CD4-positive, alpha-beta T cell (primary cell): Measurements from ENCODE around the gene GALNT18. TPM values are rescaled to one million over a fixed set of nuclear protein-coding genes. Genes with fewer than 3 reads are reported as not detected.

ENCODE experiments used
- ATAC-seq: fragments of 200-7000 bp; cut with Tn5 transposase; one replicate; pipeline ENCODE4 v1.10.0; 2022; ENCODE audit warnings: mild to moderate bottlenecking; ENCODE audit not compliant: poor library complexity
- CTCF ChIA-PET: fragments of 350-600 bp; sonication (Branson Sonifier 250); formaldehyde crosslinking; loops from one replicate; lab custom pipeline; 2021; ENCODE audit warnings: antibody characterized with exemption, inconsistent platforms; lab: Charles Lee
- POLR2A ChIA-PET: fragments of 350-600 bp; sonication (Branson Sonifier 250); formaldehyde crosslinking; loops from one replicate; lab custom pipeline; 2021; ENCODE audit warnings: antibody characterized with exemption, inconsistent platforms; lab: Charles Lee
- DNase-seq, 14 experiments: peaks; one replicate each; pipeline ENCODE4 v3.0.0-alpha.2; 2013 to 2020; ENCODE audit warnings: mixed read lengths in 2 of 14
- H3K27ac ChIP-seq, 2 donors: one replicate each; pipeline versions ENCODE4 v1.5.1 to v1.7.0; 2013; ENCODE audit warnings: low read length in 2 of 2, low read depth in 1 of 2, mild to moderate bottlenecking in 1 of 2
- H3K27me3 ChIP-seq, 2 experiments: 1 replicate in 1 of 2; 2 replicates in 1 of 2; pipeline versions ENCODE4 v1.6.1 to v1.7.0; 2013; ENCODE audit warnings: low read length in 2 of 2, control low read depth in 1 of 2, mild to moderate bottlenecking in 1 of 2, moderate library complexity in 1 of 2; ENCODE audit not compliant: insufficient read depth in 2 of 2, control insufficient read depth in 1 of 2
- H3K36me3 ChIP-seq: one replicate; pipeline ENCODE4 v1.6.1; 2013; ENCODE audit warnings: low read length, control low read depth; ENCODE audit not compliant: insufficient read depth
- H3K4me1 ChIP-seq: one replicate; pipeline ENCODE4 v1.6.1; 2013; ENCODE audit warnings: low read length, control low read depth; ENCODE audit not compliant: insufficient read depth
- H3K4me3 ChIP-seq: one replicate; pipeline ENCODE4 v1.5.1; 2013; ENCODE audit warnings: mild to moderate bottlenecking, low read length, moderate library complexity
- H3K9me3 ChIP-seq, 2 experiments: 1 replicate in 1 of 2; 2 replicates in 1 of 2; pipeline versions ENCODE4 v1.6.1 to v1.7.0; 2013; ENCODE audit warnings: low read length in 2 of 2, mild to moderate bottlenecking in 2 of 2, control low read depth in 1 of 2, moderate library complexity in 1 of 2; ENCODE audit not compliant: control insufficient read depth in 1 of 2, insufficient read depth in 1 of 2
- H3K27ac Mint-ChIP-seq: one replicate; pipeline ENCODE4 v1.8.0; 2020; ENCODE audit warnings: mixed read lengths
- H3K27me3 Mint-ChIP-seq: one replicate; pipeline ENCODE4 v1.8.0; 2021; ENCODE audit warnings: mixed read lengths
- H3K36me3 Mint-ChIP-seq: one replicate; pipeline ENCODE4 v1.8.0; 2021; ENCODE audit warnings: low read depth, mixed read lengths
- H3K4me1 Mint-ChIP-seq: one replicate; pipeline ENCODE4 v1.8.0; 2021; ENCODE audit warnings: low read depth, mixed read lengths
- H3K4me3 Mint-ChIP-seq: one replicate; pipeline ENCODE4 v1.8.0; 2020; ENCODE audit warnings: mild to moderate bottlenecking, mixed read lengths
- H3K9me3 Mint-ChIP-seq: one replicate; pipeline ENCODE4 v1.8.0; 2020; ENCODE audit warnings: mixed read lengths
- intact Hi-C, 2 experiments: fragments of 100-400 bp; cut with DNase I in 1 of 2; cut with micrococcal nuclease in 1 of 2; formaldehyde crosslinking; loops; one replicate each; pipeline versions ENCODE4 v1.15.1 to v1.9.0; 2023 to 2025; cut with DNase I, micrococcal nuclease
- total RNA-seq, 174 experiments: library from RNA in 2 of 174; stranded (reverse) in 2 of 174; gene quantifications; one replicate each; pipeline ENCODE4 v1.2.3 and lab custom pipeline; 2021 to 2026
- TF ChIP-seq, protein P1 (sequence below): fragments of 200-600 bp; IDR thresholded peaks from one replicate; pipeline ENCODE4 v1.8.0; 2022; ENCODE audit warnings: antibody characterized with exemption, mild to moderate bottlenecking

The GALNT18 gene
- total RNA-seq, 2 experiments from 2014 or later = 0.08 TPM; not detected in 1

DNA sequence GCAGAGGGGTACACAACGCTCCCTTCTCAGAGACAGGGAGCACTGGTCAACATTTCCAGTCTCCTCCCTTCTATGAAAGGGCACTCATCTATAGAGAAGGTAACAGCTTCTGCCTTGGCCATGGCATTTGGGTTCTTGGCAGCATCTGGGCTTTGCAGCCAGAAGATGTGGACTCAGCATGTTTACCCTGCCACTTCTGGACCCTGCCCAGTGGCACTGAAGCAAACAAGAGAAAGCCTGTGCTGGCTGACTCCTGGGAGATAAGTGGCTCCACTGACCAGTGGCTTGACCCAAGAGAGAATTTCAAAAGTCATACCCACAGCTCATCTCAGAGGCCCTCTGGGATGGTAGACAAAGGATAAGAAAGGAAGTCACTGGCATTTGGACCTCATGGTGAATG lies 276.7 kb downstream of the GALNT18 start:
- Mint-ChIP-seq H3K27ac (no peak overlapping the region), H3K27me3 (peaks cover 28% of the 10 kb centered on the region), H3K4me1 (no peaks in the 10 kb centered on the region), H3K4me3 (no peak overlapping the region), H3K9me3 (no peaks in the 10 kb centered on the region), H3K36me3 (no peaks in the 10 kb centered on the region)
- Histone ChIP-seq H3K27ac (no peak overlapping the region), H3K36me3 (no peaks in the 10 kb centered on the region), H3K4me1 (no peaks in the 10 kb centered on the region), H3K27me3 (no peaks in the 10 kb centered on the region), H3K9me3 (no peaks in the 10 kb centered on the region), H3K4me3 (no peak overlapping the region)
- ChIA-PET POLR2A (no interaction called here), CTCF (no interaction called here)
- intact Hi-C loops = no loop called here
- DNase-seq (no peak), ATAC-seq (no peak)
- TF ChIP-seq, protein P1, sequence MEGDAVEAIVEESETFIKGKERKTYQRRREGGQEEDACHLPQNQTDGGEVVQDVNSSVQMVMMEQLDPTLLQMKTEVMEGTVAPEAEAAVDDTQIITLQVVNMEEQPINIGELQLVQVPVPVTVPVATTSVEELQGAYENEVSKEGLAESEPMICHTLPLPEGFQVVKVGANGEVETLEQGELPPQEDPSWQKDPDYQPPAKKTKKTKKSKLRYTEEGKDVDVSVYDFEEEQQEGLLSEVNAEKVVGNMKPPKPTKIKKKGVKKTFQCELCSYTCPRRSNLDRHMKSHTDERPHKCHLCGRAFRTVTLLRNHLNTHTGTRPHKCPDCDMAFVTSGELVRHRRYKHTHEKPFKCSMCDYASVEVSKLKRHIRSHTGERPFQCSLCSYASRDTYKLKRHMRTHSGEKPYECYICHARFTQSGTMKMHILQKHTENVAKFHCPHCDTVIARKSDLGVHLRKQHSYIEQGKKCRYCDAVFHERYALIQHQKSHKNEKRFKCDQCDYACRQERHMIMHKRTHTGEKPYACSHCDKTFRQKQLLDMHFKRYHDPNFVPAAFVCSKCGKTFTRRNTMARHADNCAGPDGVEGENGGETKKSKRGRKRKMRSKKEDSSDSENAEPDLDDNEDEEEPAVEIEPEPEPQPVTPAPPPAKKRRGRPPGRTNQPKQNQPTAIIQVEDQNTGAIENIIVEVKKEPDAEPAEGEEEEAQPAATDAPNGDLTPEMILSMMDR = no peak

DNA sequence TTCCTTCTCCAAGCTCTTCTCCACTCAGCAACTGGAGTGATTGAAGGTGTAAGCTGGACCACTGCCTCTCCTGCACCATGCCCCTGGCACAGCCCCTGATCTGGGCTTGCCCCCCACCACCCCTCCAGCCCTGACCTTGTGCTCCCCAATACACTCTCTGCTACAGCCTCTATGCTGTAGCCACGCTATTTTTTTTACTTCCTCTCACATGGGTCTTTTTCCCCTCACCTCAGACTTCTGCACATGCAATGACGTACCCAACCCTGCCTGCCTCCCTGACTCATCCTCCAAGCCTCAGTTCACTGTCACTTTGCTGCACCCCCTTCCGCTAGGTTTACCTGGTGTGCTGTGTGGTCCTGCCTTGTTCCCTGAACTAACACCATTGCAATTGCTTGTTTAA lies 277.8 kb downstream of the GALNT18 start:
- no peak overlapping the region for H3K27ac Mint-ChIP-seq
- POLR2A ChIA-PET = no interaction called here
- Histone ChIP-seq H3K27me3 (peaks cover 0 to 2% of the 10 kb centered on the region in 2 experiments), H3K36me3 (no peaks in the 10 kb centered on the region), H3K4me3 (no peak overlapping the region), H3K9me3 (no peaks in the 10 kb centered on the region), H3K4me1 (no peaks in the 10 kb centered on the region), H3K27ac (no peak overlapping the region)
- no peaks in the 10 kb centered on the region for H3K4me1 Mint-ChIP-seq
- H3K9me3 Mint-ChIP-seq = no peaks in the 10 kb centered on the region
- peaks cover 28% of the 10 kb centered on the region for H3K27me3 Mint-ChIP-seq
- H3K4me3 Mint-ChIP-seq = no peak overlapping the region
- no peak for DNase-seq
- TF ChIP-seq, protein P1 = no peak
- intact Hi-C loops = no loop called here
- H3K36me3 Mint-ChIP-seq = no peaks in the 10 kb centered on the region
- CTCF ChIA-PET = no interaction called here
- ATAC-seq = no peak

DNA sequence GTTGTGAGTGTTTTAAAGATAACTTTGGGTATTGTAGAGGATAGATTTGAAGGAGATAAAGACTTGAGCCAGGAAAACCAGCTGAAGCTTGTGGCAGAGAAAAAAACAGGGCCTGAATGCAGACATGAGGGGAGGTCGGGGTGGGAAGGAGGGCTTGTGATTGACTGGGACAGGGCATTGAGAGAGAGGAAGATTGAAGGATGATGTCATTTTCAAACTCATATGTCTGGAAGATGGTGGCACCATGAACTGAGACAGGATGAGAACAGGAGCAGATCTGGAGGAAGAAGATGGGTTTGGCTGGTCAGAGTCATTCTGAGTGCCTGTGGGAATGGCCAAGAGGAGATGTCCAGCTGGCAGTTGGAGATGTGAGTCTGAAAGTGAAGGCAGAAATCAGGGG lies 283.5 kb downstream of the GALNT18 start:
- H3K36me3 ChIP-seq = no peaks in the 10 kb centered on the region
- H3K27me3 ChIP-seq = peaks cover 0 to 2% of the 10 kb centered on the region in 2 experiments
- no peaks in the 10 kb centered on the region for H3K9me3 ChIP-seq
- Mint-ChIP-seq H3K27ac (no peak overlapping the region), H3K27me3 (peaks cover 4% of the 10 kb centered on the region), H3K4me1 (no peaks in the 10 kb centered on the region), H3K4me3 (no peak overlapping the region), H3K9me3 (no peaks in the 10 kb centered on the region), H3K36me3 (no peaks in the 10 kb centered on the region)
- no peak for ATAC-seq
- no peak for DNase-seq
- CTCF ChIA-PET = no interaction called here
- POLR2A ChIA-PET = no interaction called here
- intact Hi-C loops = no loop called here
- no peak overlapping the region for H3K27ac ChIP-seq
- TF ChIP-seq, protein P1 = no peak
- H3K4me3 ChIP-seq = no peak overlapping the region
- H3K4me1 ChIP-seq = no peaks in the 10 kb centered on the region
